RPMI8226 (cell line): ENCODE measurements around the gene PDZD2.
"Not testable (repeated sequence)": the region's sequence is repeated elsewhere in the genome, so short reads cannot be mapped to it uniquely, and the experiment has no call there.

Experiments
- DNase-seq: peaks from one replicate; pipeline ENCODE4 v3.0.0-alpha.2; 2015

The PDZD2 gene

DNA sequence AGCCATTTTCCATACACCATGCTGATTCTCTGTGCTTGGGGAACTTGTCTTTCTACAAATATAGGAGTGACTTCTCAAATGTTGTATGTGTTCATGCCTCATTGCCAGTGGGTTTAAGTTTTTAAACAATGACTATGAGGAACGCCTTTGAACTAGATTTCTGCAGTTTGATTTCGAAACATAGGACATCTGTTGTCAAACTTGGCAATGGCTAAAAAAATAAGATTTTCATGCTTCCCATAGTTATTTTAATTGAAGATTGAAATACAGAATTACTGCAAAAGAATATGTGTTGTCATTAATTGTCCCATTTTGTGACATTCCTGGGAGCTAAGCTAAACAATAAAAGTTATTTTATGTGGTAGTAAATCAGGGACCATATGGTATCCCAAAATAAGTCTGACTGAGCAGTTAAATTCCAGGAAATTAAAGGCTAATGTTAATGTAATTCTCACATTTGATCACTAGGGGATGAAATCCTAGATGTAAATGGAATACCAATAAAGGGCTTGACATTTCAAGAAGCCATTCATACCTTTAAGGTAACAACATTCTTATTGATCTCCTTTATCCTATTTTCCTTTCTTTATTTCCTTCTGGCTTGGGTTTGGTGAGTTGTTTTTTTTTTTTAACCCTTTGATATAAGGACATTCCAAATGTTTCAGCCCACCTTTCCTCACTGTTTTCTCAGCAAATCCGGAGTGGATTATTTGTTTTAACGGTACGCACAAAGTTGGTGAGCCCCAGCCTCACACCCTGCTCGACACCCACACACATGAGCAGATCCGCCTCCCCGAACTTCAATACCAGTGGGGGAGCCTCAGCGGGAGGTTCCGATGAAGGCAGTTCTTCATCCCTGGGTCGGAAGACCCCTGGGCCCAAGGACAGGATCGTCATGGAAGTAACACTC lies 418.5 kb downstream of the PDZD2 start:
- DNase-seq: no peak

DNA sequence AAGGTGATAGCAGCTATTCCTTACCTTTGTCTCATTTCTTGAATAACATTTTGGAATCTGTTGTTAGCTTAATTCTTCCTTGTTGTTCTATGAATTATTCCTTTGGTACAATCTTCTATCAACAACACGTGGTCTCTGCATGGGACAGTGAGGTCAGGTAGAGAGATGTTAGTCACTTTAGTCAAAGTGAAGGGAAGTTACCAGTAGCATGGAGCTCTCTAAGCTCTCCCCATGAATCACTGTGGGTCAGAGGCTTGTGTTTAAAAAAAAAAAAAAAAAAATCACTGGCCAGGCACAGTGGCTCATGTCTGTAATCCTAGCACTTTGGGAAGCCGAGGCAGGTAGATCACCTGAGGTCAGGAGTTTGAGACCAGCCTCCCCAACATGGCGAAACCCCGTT lies 419.2 kb downstream of the PDZD2 start:
- no peak for DNase-seq

DNA sequence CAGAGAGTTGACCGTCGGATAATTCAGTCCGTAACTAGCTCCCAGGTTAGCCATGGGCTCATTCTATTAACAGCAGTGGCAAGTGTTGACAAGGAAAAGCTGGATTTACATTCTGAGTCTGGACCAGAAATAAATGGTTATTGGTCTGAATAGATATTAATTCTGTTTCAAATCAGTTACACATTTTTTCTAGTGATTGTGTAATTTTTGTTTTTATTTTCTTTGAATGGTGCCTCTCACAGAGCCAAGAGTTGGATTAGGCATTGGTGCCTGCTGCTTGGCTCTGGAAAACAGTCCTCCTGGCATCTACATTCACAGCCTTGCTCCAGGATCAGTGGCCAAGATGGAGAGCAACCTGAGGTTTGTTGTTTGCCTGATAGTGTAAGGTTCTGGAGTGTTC lies 420.1 kb downstream of the PDZD2 start:
- no peak for DNase-seq

- no peak for DNase-seq
Observed at GRCh38 chr5:32059761-32060530, 421.0 kb downstream of the PDZD2 start.

- DNase-seq: no peak
Observed at GRCh38 chr5:32061236-32061635, 422.3 kb downstream of the PDZD2 start.

DNA sequence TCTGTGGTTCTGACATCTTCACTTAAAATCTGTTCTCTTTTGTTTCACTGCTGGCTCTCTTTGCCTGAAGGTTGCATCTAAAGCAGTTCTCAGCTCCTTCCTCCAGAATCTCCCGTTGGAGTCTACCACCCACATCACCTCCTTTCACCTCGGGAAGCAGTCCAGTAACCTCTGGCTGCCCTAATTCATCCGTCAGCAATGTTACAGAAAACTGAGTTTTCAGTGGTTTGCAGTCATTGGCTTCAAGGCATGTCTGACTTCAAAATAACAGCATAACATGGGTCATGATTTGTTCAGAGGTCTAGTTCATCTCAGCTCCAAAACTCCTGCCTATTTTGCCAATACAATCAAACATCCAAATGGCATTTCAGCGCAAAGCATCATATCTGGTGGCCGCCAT lies 427.5 kb downstream of the PDZD2 start:
- no peak for DNase-seq

DNA sequence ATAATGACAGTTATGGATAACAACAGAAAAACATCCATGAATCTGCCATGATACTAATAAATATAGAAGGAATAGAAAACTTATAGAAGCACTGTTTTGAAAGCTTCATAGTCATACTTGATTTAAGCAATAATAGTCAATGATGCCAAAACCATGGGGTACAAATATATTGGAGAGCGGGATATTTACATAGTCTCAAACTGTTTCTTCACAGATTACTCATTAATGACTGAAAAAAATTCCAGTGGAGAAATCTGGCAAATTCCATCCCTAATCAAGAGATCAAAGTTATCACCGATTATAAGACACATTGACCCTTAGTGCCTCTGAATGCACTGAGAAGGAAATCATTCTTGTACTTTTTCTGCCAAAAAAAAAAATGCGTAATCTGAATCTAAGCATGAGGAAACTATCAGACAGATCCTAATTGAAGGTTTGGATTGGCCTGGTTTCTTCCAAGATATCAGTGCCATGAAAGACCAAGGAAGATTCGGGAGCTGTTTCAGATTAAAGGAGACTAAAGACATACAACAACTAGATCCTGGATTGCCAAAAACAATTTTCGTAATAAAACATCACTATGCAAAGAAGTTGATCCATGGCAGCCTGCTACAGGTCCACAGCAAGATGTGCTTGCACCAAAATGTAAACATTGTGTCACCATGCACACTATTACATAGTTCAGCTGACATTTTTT lies 429.0 kb downstream of the PDZD2 start:
- no peak for DNase-seq

DNA sequence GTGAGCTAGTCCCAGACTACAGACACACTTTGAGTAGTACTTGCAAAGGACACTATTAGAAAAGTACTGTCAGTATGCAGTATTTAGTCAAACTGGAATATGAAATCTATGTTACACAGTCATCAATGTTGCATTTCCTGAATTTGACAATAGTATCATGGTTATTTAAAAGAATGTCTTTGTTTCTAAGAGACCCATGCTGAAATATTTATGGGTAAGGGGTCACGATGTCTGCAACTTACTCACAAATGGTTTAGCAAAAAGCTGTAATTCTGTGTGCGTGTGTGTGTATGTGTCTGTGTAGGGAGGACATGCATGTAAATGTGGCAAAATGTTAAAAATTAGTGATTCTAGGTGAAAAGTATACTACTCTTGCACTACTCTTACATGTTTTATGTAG lies 429.6 kb downstream of the PDZD2 start:
- DNase-seq: no peak

DNA sequence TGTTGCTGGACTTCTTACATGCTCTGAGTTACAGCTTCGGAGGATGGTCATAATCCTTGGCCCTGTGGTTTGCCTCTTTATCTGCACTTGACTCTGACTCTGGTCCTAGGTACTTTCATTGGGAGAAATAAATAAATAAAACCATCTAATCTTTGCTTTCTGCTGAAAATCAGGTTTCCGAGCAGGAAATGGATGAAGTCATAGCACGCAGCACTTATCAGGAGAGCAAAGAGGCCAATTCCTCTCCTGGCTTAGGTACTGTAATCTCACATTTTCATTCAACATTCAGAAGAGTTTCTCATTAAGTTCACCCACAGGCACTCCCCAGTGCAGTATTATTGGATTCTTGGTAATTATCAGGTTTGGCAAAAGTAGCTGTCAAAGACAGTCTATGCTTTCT lies 430.5 kb downstream of the PDZD2 start:
- DNase-seq: no peak

DNA sequence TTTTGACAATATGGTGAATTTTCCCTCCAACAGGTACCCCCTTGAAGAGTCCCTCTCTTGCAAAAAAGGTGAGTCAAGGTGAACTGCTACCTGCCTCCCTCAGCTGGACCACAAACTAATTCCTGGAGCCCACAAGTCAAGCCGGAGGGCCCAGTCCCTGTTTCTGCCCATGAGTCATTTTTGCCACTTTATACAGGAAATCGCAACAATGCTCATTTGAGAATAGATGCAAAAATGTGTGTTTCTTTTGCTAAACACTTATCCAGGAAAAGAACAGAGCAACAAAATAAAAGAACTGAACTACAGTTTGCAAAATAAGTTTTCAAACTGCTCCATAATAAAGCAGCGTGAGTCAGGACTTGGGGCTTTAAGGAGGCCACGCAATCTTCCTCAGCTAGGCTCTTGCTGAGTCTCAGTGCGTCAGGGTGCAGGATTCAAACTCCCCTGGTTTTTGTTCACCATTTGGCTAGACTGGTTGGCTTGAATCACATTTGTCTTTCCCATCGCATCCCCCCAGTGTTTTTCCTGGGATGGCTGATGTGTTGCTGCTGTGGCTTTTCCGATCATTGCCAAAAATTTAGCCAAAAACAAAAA lies 432.5 kb downstream of the PDZD2 start:
- no peak for DNase-seq

GRCh38 chr5:32072054-32072453 lies 433.1 kb downstream of the PDZD2 start:
- DNase-seq: no peak

GRCh38 chr5:32074401-32074800 lies 435.5 kb downstream of the PDZD2 start:
- no peak for DNase-seq

DNA sequence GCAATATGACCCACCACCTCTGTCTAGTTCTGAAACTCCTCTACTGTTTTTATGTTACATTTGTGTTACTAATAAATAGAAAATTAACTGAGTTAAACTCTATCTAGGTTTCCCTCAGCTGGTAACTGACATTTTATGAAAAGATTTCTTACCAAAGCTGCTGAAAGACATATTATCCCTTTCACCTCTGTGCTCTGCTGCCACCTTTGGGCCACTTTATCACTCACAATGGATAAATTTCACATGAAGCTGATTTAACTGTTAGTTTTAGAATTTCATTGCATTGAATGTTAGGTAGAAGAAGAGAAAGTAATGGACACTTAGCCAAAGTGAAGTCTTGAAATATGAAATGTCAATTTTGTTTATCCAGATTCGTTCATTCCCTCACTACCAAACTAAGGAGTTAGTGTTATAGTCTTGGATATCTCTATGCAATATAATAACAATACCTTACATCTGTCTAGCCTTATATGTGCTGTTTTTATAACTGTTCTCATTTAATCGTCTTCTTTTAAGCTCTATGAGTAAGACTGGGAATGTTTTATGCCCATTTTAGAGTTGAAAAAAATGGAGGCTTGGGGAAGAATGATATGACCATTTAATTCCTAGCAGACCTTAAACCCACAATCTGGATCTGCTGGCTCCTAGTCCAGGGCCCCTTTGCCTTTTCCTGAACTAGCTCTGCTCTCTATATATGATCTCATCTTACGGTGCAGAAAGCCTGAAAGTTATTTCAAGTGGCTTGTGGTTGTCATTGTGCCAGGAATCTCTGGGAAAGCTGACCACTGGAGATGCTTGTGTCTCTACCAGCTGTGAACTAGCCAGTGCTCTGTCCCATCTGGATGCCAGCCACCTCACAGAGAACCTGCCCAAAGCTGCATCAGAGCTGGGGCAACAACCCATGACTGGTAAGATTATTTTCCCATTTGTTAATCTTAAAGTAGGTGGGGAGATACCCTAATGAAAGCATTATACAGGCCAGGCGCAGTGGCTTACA lies 438.1 kb downstream of the PDZD2 start:
- peak; percentile 34 for DNase-seq

- DNase-seq: not testable (repeated sequence)
Observed at GRCh38 chr5:32078855-32079254, 439.9 kb downstream of the PDZD2 start.

DNA sequence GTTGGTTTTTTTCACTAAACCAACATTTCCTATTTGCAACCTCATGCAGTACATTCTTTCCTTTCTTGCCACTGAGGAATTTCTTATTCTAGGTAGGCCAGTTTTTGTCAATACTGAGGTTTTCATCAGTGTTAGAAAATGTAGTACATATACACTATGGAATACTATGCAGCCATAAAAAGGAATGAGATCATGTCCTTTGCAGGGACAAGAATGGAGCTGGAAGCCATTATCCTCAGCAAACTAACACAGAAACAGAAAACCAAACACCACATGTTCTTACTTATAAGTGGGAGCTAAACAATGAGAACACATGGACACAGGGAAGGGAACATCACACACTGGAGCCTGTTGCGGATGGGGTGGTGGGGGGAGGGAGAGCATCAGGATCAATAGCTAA lies 441.6 kb downstream of the PDZD2 start:
- not testable (repeated sequence) for DNase-seq

GRCh38 chr5:32082701-32083100 lies 443.8 kb downstream of the PDZD2 start:
- DNase-seq: no peak

DNA sequence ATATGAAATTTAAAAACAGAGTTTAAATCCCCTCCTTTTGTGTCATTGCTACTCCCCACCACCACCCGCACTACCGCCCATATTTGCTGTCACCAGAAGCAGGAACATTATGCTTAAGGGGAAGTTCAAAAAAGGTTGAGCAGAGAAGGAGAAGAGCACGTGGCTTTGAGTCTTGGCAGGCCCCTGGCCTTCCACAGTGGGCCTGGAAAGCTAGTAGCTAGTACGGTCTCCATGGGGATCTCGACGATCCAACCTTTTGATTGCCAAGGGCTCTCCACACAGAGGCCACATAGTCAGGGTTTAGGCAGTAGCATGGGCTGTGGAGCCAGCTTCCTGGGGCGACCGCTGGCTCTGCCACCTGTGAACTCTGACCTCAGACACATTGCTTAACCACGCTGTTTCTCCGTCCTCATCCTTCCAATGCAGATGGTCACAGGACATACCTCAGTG lies 445.1 kb downstream of the PDZD2 start:
- DNase-seq: no peak

DNA sequence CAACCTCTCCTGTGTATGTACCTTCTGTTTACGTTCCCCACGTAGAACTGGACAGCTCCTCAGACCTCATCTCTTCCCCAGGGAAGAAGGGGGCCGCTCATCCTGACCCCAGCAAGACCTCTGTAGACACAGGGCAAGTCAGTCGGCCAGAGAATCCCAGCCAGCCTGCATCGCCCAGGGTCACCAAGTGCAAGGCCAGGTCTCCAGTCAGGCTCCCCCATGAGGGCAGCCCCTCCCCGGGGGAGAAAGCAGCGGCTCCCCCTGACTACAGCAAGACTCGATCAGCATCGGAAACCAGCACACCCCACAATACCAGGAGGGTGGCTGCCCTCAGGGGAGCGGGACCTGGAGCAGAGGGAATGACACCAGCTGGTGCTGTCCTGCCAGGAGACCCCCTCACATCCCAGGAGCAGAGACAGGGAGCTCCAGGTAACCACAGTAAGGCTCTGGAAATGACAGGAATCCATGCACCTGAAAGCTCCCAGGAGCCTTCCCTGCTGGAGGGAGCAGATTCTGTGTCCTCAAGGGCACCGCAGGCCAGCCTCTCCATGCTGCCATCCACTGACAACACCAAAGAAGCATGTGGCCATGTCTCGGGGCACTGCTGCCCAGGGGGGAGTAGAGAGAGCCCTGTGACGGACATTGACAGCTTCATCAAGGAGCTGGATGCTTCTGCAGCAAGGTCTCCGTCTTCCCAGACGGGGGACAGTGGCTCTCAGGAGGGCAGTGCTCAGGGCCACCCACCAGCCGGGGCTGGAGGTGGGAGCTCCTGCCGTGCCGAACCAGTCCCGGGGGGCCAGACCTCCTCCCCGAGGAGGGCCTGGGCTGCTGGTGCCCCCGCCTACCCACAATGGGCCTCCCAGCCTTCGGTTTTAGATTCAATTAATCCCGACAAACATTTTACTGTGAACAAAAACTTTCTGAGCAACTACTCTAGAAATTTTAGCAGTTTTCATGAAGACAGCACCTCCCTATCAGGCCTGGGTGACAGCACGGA lies 448.5 kb downstream of the PDZD2 start:
- DNase-seq: no peak

GRCh38 chr5:32088214-32088613 lies 449.3 kb downstream of the PDZD2 start:
- DNase-seq: no peak
